ENCODE results near the gene TBC1D14. TPM values are rescaled to one million over a fixed set of nuclear protein-coding genes. Genes with fewer than 3 reads are reported as not detected.

TBC1D14 gene
- polyA plus RNA-seq, 3 donors, result 36.3 to 44.7 (median 39.3) TPM

DNA sequence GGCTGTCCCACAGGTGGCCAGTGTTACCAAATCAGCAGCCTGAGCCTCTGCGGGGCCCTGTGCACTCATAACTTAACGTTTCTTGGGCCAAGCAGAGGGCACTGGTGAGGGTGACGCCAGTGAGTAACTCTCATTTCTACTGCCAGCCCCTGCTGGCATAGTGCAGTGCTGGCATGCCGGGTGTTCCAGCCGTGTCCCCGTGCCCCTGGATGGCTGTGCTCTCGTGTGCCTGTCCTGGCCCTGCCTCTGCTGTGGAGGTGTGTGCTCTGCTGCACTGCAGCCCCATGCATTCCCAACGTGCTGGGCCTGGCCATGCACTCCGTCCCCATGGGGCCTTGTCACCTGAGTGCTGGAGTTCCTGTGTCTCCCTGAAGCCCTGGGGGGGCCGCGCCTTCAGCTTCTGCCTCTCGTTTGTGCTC is 14.7 kb downstream of the TBC1D14 start:
- H3K4me3 ChIP-seq (replicated peaks in 1 of 3; ENCODE audit: low read depth in 2 of 3, low read length in 3 of 3), result no peak overlapping the region
- peaks cover 90% of the 10 kb centered on the region for H3K79me2 ChIP-seq (ENCODE audit: insufficient read depth, low read length)
- H3K9ac ChIP-seq (ENCODE audit: insufficient read depth, low read length, poor library complexity, severe bottlenecking), result no peak overlapping the region
- H3K27ac ChIP-seq (ENCODE audit: low read depth in 1 of 2, low read length in 2 of 2), result no peak overlapping the region
- peak overlapping the region in 4 of 7 donors; percentile 85 to 95 (median 94) for H3K27ac Mint-ChIP-seq
- no peaks in the 10 kb centered on the region for H3K27me3 ChIP-seq (ENCODE audit: control insufficient read depth in 2 of 2, insufficient read depth in 2 of 2, low read length in 2 of 2)
- no peak overlapping the region for H3K4me2 ChIP-seq (replicated peaks; ENCODE audit: extremely low read depth, low read length, poor library complexity, severe bottlenecking)
- no peak for DNase-seq
- peak overlapping the region in 1 of 2 donors; percentile 81 for H3K4me3 Mint-ChIP-seq
- H3K36me3 Mint-ChIP-seq, result peaks cover 48 to 65% of the 10 kb centered on the region in 2 donors
- peaks cover 0 to 2% (median 0%) of the 10 kb centered on the region in 3 donors for H3K27me3 Mint-ChIP-seq (ENCODE audit: low read depth in 3 of 3)
- no peak overlapping the region for H2AFZ ChIP-seq (ENCODE audit: insufficient read depth, low read depth, low read length, poor library complexity, severe bottlenecking)
- no peaks in the 10 kb centered on the region for H3K9me3 Mint-ChIP-seq
- TF ChIP-seq CTCF (IDR thresholded peaks at IDR 0.05), result no peak
- H3K4me1 Mint-ChIP-seq, result peaks cover 78% of the 10 kb centered on the region
- H4K20me1 ChIP-seq (ENCODE audit: insufficient read depth, low read length), result peaks cover 97% of the 10 kb centered on the region
- WGBS (ENCODE audit: insufficient coverage), result 88% methylated on average over 12 of the region's 12 CpGs
- H3K4me1 ChIP-seq (ENCODE audit: control insufficient read depth in 1 of 2, insufficient read depth in 2 of 2, low read length in 2 of 2), result peaks cover 62 to 65% of the 10 kb centered on the region in 2 donors
- H3K9me3 ChIP-seq (replicated peaks in 1 of 2; ENCODE audit: control insufficient read depth in 1 of 2, insufficient read depth in 1 of 2, low read length in 2 of 2), result no peaks in the 10 kb centered on the region
- intact Hi-C loops (cut with micrococcal nuclease), result no loop called here
- H3K36me3 ChIP-seq (replicated peaks in 1 of 2; ENCODE audit: control insufficient read depth in 1 of 2, insufficient read depth in 2 of 2, low read length in 2 of 2), result peaks cover 18 to 44% of the 10 kb centered on the region in 2 donors

DNA sequence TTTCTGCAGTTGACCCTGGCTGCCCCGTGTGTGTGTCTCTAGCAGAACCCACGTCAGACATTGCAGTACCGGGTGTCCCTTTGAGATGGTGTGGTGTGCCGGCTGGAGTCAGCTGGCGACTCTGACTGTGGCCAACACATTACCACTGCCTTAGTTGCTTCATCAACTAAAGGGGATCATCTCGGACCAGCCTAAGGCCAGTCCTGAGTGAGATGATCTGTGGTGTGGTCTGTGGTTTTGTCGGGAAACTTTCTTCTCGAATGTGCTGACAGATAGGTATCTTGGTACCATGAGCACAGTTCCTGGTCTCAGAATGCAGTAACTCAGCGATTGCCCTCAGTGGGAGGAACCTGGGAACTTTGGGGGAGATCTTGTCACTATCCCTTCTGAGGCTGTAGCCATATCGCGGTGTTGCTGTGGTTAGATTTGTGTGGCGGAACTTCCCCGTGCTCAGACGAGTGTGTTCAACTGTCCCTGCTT is 15.8 kb downstream of the TBC1D14 start:
- 6% methylated on average over 9 of the region's 14 CpGs for WGBS (ENCODE audit: insufficient coverage)
- intact Hi-C loops (cut with micrococcal nuclease), result loop anchor here in 1 of 2 donors (5.0 kb wide), 1 partner anchor 38 kb away; no protein-coding TSS in a partner anchor
- peak; percentile 54 to 86 (median 59) for DNase-seq
- H3K4me1 ChIP-seq (ENCODE audit: control insufficient read depth in 1 of 2, insufficient read depth in 2 of 2, low read length in 2 of 2), result peaks cover 69 to 74% of the 10 kb centered on the region in 2 donors
- peaks cover 18 to 44% of the 10 kb centered on the region in 2 donors for H3K36me3 ChIP-seq (replicated peaks in 1 of 2; ENCODE audit: control insufficient read depth in 1 of 2, insufficient read depth in 2 of 2, low read length in 2 of 2)
- H3K4me3 Mint-ChIP-seq, result peak overlapping the region; percentile 57 to 81
- peak overlapping the region; percentile 63 for H3K4me2 ChIP-seq (replicated peaks; ENCODE audit: extremely low read depth, low read length, poor library complexity, severe bottlenecking)
- H2AFZ ChIP-seq (ENCODE audit: insufficient read depth, low read depth, low read length, poor library complexity, severe bottlenecking), result no peak overlapping the region
- H3K9me3 Mint-ChIP-seq, result no peaks in the 10 kb centered on the region
- peak overlapping the region; percentile 85 to 95 (median 91) for H3K27ac Mint-ChIP-seq
- H3K36me3 Mint-ChIP-seq, result peaks cover 51 to 65% of the 10 kb centered on the region in 2 donors
- H3K9ac ChIP-seq (ENCODE audit: insufficient read depth, low read length, poor library complexity, severe bottlenecking), result peak overlapping the region; percentile 11
- H3K9me3 ChIP-seq (replicated peaks in 1 of 2; ENCODE audit: control insufficient read depth in 1 of 2, insufficient read depth in 1 of 2, low read length in 2 of 2), result no peaks in the 10 kb centered on the region
- peaks cover 88% of the 10 kb centered on the region for H3K79me2 ChIP-seq (ENCODE audit: insufficient read depth, low read length)
- no peaks in the 10 kb centered on the region for H3K27me3 ChIP-seq (ENCODE audit: control insufficient read depth in 2 of 2, insufficient read depth in 2 of 2, low read length in 2 of 2)
- peak overlapping the region; percentile 59 to 80 for H3K27ac ChIP-seq (ENCODE audit: low read depth in 1 of 2, low read length in 2 of 2)
- peaks cover 100% of the 10 kb centered on the region for H4K20me1 ChIP-seq (ENCODE audit: insufficient read depth, low read length)
- peaks cover 84% of the 10 kb centered on the region for H3K4me1 Mint-ChIP-seq
- H3K27me3 Mint-ChIP-seq (ENCODE audit: low read depth in 3 of 3), result peaks cover 0 to 2% (median 0%) of the 10 kb centered on the region in 3 donors
- peak overlapping the region in 1 of 3 experiments; percentile 65 for H3K4me3 ChIP-seq (replicated peaks in 1 of 3; ENCODE audit: low read depth in 2 of 3, low read length in 3 of 3)
- TF ChIP-seq CTCF (IDR thresholded peaks at IDR 0.05), result no peak

Data from CD14-positive monocyte (primary cell).